Heart right ventricle (tissue), 16 donors: ENCODE results near the gene HOXA10. TPM values are rescaled to one million over a fixed set of nuclear protein-coding genes. Genes with fewer than 3 reads are reported as not detected.
A peak's percentile ranks its signal among the peaks of the same experiment; 100 is the strongest.

ENCODE experiments used
- ATAC-seq, 8 donors: fragments of 200-7000 bp; cut with Tn5 transposase; one replicate each; pipeline ENCODE4 v1.9.1; 2020; ENCODE audit warnings: mild to moderate bottlenecking in 8 of 8, moderate library complexity in 8 of 8, moderate number of reproducible peaks in 1 of 8
- DNase-seq, 2 donors: peaks; one replicate each; pipeline ENCODE4 v3.0.0-alpha.2; 2020
- H3K27ac ChIP-seq, 10 donors: fragments of 200-600 bp; sonication (generic) in 2 of 10; one replicate each; pipeline versions ENCODE4 v1.5.0 to v1.8.0; 2020 to 2022; ENCODE audit warnings: mild to moderate bottlenecking in 3 of 10
- H3K27me3 ChIP-seq, 7 donors: fragments of 200-600 bp; one replicate each; pipeline ENCODE4 v1.8.0; 2021 to 2022; ENCODE audit warnings: mild to moderate bottlenecking in 2 of 7
- H3K36me3 ChIP-seq, 9 donors: fragments of 200-600 bp; sonication (generic) in 1 of 9; one replicate each; pipeline versions ENCODE4 v1.5.0 to v1.8.0; 2020 to 2022; ENCODE audit warnings: mild to moderate bottlenecking in 2 of 9
- H3K4me1 ChIP-seq, 9 donors: fragments of 200-600 bp; sonication (generic) in 1 of 9; one replicate each; pipeline versions ENCODE4 v1.5.0 to v1.8.0; 2020 to 2022; ENCODE audit warnings: mild to moderate bottlenecking in 4 of 9
- H3K4me3 ChIP-seq, 10 donors: fragments of 200-600 bp; sonication (generic) in 2 of 10; one replicate each; pipeline versions ENCODE4 v1.5.0 to v1.8.0; 2020 to 2022; ENCODE audit warnings: mild to moderate bottlenecking in 7 of 10, moderate library complexity in 2 of 10
- H3K9me3 ChIP-seq, 11 donors: fragments of 200-600 bp in 10 of 11; sonication (generic) in 2 of 11; one replicate each; pipeline versions ENCODE4 v1.5.0 to v1.8.0; 2013 to 2022; ENCODE audit warnings: mild to moderate bottlenecking in 2 of 11, control low read depth in 1 of 11, moderate library complexity in 1 of 11
- WGBS, 2 donors: extraction: QIAGEN DNeasy Blood & Tissue Kit; methylation state at CpG; one replicate each; pipeline ENCODE4 v1.1.7; 2013; ENCODE audit warnings: inconsistent platforms in 1 of 2; 5-methylcytosine and 5-hydroxymethylcytosine counted together
- intact Hi-C, 10 donors: fragments of 100-400 bp; cut with DNase I; formaldehyde crosslinking; loops; one replicate each; pipeline versions ENCODE4 v1.11.1 to v1.14.2; 2022
- polyA plus RNA-seq, 2 donors: library from polyadenylated mRNA; stranded (reverse); fragments of 200-250 nt; gene quantifications; one replicate each; pipeline ENCODE4 v1.2.3, GENCODE V29; 2013
- total RNA-seq, 10 donors: library from RNA; stranded (reverse); fragmentation: NEBNext Ultra II Directional in 3 of 10; extraction: Animal tissue kit (Norgen Biotek cat#: 25700) in 3 of 10; gene quantifications; one replicate each; pipeline versions ENCODE4 v1.2.1 to v1.2.4, GENCODE V29; 2021 to 2023
- TF ChIP-seq, protein P1 (sequence below), 9 donors: fragments of 200-600 bp; sonication (generic) in 2 of 9; IDR thresholded peaks; one replicate each; pipeline versions ENCODE4 v1.5.0 to v1.8.0; 2021 to 2022; ENCODE audit warnings: antibody characterized with exemption in 9 of 9, mild to moderate bottlenecking in 5 of 9, moderate library complexity in 1 of 9
- donor health status: Arrhythmogenic right ventricular cardiomyopathy.
- donor health status: ischemic (EF 13 %, LVEDD 7.1; RV severe dilation, severe dysfunction).
- donor health status: healthy with polysubstance abuse.
- donor health status: DM: no; HTN: yes; CAD: no.
- donor health status: DM: no; HTN: no; CAD: no.
- donor health status: ischemic (EF 25% LVEDD 6.9; RV normal size, moderate dysfunction).
- donor health status: ischemic (EF 25% LVEDD 5.7; RV mildly dilated, moderate dysfunction).
- donor health status: healthy.
- donor health status: DM: yes; HTN: yes; CAD: no.
- donor health status: Ischemic cardiomyopathy.
- donor health status: ischemic (EF 35%, LVEDD 5.7; RV mildly dilated, moderate dysfunction).
- donor health status: nonischemic (EF 11% LVEDD 7.7; RV severe dilation, severe dysfunction).
- donor health status: DM: yes; HTN: yes; CAD: no.
- donor health status: PGD.
- donor health status: ischemic (EF 29% LVEDD 5.4; RV normal size, mild dysfunction).
- donor health status: nonischemic (EF 23%, LVEDD 6.1; RV moderate dilation, normal function).

HOXA10 gene
- total and polyA plus RNA-seq, 12 donors, result 0.03 to 0.19 TPM; not detected in 10

DNA sequence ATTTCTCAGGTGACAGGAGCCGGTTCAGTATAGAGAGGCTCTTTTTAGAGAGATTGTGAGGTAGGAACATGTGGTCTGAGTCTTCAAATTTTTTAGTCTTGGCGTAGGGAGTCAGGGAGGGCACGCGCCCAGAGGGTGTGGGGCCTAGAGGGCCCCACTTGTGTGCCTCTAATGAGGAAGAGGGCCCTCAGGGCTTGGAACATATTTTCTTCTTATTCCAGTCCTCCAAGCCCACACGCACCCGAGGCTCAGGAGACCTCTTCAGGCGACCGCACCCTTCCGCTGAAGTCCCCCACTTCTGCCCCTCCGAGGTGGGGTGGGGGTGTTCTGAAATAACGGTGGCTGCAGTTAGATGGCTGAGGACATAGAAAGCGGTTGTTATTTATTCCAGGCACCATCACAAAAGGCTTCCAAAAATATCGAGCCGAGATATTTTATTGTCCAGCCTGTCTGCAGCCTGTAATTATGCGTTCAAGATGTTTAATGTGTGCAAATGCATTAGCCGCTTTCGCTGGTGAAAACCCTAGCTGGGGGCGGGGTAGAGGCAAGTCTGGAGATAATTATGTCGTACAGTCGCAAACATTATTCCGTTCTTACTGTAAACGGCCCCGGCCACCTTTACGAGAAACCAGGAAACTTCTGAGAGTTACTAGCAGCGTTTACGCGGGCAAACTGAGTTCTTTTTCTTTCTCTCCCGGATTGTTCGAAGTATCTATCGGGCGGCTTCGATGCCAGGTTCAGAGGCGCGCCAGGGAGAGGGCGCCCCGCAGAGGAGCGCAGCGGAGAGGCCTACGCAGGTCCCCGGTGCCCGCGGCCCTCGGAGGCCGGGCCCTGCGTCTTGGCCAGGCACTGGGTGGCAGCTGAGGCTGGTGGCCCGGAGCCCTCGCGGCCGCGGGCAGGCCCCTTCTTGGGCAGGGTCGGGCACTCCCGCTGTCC lies 38.6 kb upstream of the HOXA10 start:
- 7 to 8% methylated on average over 50 to 52 of the region's 52 CpGs for WGBS, 2 donors
- Histone ChIP-seq H3K27me3 (peaks cover 7 to 100% (median 97%) of the 10 kb centered on the region in 7 donors), H3K27ac (no peak overlapping the region), H3K9me3 (no peaks in the 10 kb centered on the region), H3K36me3 (no peaks in the 10 kb centered on the region), H3K4me1 (peaks cover 3 to 23% (median 14%) of the 10 kb centered on the region in 9 donors), H3K4me3 (no peak overlapping the region)
- no peak for ATAC-seq
- DNase-seq, result no peak
- TF ChIP-seq, protein P1, sequence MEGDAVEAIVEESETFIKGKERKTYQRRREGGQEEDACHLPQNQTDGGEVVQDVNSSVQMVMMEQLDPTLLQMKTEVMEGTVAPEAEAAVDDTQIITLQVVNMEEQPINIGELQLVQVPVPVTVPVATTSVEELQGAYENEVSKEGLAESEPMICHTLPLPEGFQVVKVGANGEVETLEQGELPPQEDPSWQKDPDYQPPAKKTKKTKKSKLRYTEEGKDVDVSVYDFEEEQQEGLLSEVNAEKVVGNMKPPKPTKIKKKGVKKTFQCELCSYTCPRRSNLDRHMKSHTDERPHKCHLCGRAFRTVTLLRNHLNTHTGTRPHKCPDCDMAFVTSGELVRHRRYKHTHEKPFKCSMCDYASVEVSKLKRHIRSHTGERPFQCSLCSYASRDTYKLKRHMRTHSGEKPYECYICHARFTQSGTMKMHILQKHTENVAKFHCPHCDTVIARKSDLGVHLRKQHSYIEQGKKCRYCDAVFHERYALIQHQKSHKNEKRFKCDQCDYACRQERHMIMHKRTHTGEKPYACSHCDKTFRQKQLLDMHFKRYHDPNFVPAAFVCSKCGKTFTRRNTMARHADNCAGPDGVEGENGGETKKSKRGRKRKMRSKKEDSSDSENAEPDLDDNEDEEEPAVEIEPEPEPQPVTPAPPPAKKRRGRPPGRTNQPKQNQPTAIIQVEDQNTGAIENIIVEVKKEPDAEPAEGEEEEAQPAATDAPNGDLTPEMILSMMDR (IDR thresholded peaks at IDR 0.05), result no peak
- intact Hi-C loops, result loop anchor here in 5 of 10 donors (5.0 kb wide), 4 partner anchors 360 to 710 kb away; no protein-coding TSS in a partner anchor

DNA sequence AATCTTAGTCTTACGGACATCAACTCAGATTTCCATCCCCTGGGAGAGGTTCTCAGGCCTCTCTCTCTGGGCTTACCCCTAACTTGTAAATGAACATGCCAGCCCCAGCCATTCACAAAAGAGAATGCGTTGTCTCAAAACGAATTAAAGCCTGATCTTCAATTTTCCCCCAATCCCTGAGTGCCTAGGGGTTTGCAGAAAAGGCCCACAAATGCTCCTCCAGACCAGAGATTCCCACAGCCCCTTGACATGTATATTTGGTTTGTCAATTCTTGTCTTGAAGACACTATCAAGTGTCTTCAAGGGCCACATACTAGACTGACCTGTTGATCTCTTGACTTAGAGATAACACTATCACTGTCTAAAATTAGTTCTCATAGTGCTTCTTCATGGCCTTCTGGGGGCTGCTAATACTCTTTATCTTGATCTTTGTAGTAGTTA lies 37.7 kb upstream of the HOXA10 start:
- DNase-seq (no peak), ATAC-seq (no peak)
- no peak overlapping the region for H3K27ac ChIP-seq
- H3K27me3 ChIP-seq, result peaks cover 15 to 100% (median 97%) of the 10 kb centered on the region in 7 donors
- H3K4me1 ChIP-seq, result peaks cover 3 to 23% (median 14%) of the 10 kb centered on the region in 9 donors
- H3K9me3 ChIP-seq, result no peaks in the 10 kb centered on the region
- WGBS, 2 donors, result 16 to 37% methylated on average over 3 of the region's 3 CpGs
- H3K36me3 ChIP-seq, result no peaks in the 10 kb centered on the region
- intact Hi-C loops, result loop anchor here in 6 of 10 donors (2.0 to 5.0 kb wide), 5 partner anchors 361 to 711 kb away; no protein-coding TSS in a partner anchor
- TF ChIP-seq, protein P1 (IDR thresholded peaks at IDR 0.05), result no peak
- H3K4me3 ChIP-seq, result no peak overlapping the region

DNA sequence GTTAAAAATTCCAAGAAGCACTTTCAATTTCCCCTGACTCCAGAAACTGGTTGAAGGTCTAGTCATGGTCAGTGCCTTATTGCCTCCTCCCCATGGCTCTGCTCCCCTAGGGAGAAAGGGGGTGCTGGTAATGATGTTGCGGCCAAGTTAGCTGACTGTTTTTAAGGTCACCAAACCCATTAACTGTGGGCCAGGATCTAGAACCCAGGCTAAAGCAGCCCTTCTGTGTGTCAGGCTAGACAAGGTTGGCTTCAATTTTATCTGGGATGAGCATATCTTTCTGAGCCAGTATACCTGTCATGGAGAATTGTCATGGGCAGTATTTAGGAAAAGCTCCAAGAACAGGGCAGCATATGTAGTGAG lies 36.9 kb upstream of the HOXA10 start:
- no peak overlapping the region for H3K27ac ChIP-seq
- intact Hi-C loops, result loop anchor here in 6 of 10 donors (2.0 to 5.0 kb wide), 5 partner anchors 361 to 711 kb away; no protein-coding TSS in a partner anchor
- TF ChIP-seq, protein P1 (IDR thresholded peaks at IDR 0.05), result no peak
- H3K9me3 ChIP-seq, result no peaks in the 10 kb centered on the region
- ATAC-seq, result no peak
- peaks cover 18 to 100% (median 97%) of the 10 kb centered on the region in 7 donors for H3K27me3 ChIP-seq
- no peak overlapping the region for H3K4me3 ChIP-seq
- 67 to 89% methylated on average over 1 of the region's 1 CpG for WGBS, 2 donors
- peaks cover 3 to 23% (median 14%) of the 10 kb centered on the region in 9 donors for H3K4me1 ChIP-seq
- H3K36me3 ChIP-seq, result no peaks in the 10 kb centered on the region
- DNase-seq, result no peak

DNA sequence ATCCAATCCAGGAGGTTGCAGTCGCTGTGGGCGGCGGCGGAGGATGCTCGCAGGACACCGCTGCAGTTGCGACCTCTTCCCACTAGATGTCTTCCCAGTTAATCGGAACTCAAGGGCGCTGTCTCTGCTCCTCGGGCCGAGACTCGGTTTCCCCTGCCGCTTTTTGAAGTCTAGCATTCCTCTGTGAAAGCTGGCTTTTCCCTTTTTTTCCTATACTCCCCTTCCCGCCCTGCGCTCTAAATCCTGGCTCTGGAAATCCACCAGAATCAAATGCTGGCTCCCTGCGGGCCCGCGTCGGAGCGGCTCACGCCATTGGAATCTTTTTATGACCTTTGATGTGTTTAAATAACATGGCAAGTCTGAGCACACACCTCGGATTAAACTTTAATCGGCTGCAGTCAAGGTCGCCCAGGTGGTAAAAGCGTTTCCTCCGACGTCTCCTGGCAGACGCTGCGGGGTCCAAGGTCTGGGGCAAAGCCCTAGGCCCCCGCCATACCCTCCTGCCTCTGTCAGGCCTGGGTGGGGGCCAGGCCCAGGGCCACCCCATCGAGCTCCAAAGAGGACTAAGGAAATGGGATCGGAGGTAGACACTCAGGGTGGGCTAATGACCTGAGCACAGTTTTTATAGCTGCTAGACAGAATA lies 36.4 kb upstream of the HOXA10 start:
- TF ChIP-seq, protein P1 (IDR thresholded peaks at IDR 0.05), result peak; percentile 54 to 79 (median 73)
- H3K4me3 ChIP-seq, result peak overlapping the region in 7 of 10 donors; percentile 14 to 37 (median 21)

More for the DNA sequence above, 36.4 kb upstream of the HOXA10 start:
- H3K27ac ChIP-seq, result no peak overlapping the region
- peak in 7 of 8 donors; percentile 51 to 75 (median 65) for ATAC-seq
- WGBS, 2 donors, result 10 to 12% methylated on average over 32 of the region's 32 CpGs
- peaks cover 23 to 100% (median 99%) of the 10 kb centered on the region in 7 donors for H3K27me3 ChIP-seq
- H3K4me1 ChIP-seq, result peaks cover 3 to 27% (median 16%) of the 10 kb centered on the region in 9 donors
- peak in 1 of 2 donors; percentile 44 for DNase-seq
- intact Hi-C loops, result loop anchor here in 6 of 10 donors (2.0 to 5.0 kb wide), 5 partner anchors 362 to 712 kb away; no protein-coding TSS in a partner anchor
- H3K9me3 ChIP-seq, result no peaks in the 10 kb centered on the region
- no peaks in the 10 kb centered on the region for H3K36me3 ChIP-seq
